Esophagus squamous epithelium (tissue), 4 donors: ENCODE results near the gene ASTN2.

ENCODE experiments used
- POLR2A ChIP-seq, 4 donors: fragments of 450-650 bp; IDR thresholded peaks; one replicate each; pipeline ENCODE4 v1.6.1; 2017; ENCODE audit warnings: antibody characterized with exemption in 4 of 4, mild to moderate bottlenecking in 4 of 4, moderate library complexity in 3 of 4
- TF ChIP-seq, protein P1 (sequence below), 6 experiments: fragments of 450-650 bp in 4 of 6; fragments of 200-600 bp in 2 of 6; sonication (generic) in 2 of 6; IDR thresholded peaks; one replicate each; pipeline ENCODE4 v1.5.1; 2016 to 2019; ENCODE audit warnings: antibody characterized with exemption in 6 of 6, mild to moderate bottlenecking in 4 of 6, moderate library complexity in 4 of 6

- TF ChIP-seq, protein P1, sequence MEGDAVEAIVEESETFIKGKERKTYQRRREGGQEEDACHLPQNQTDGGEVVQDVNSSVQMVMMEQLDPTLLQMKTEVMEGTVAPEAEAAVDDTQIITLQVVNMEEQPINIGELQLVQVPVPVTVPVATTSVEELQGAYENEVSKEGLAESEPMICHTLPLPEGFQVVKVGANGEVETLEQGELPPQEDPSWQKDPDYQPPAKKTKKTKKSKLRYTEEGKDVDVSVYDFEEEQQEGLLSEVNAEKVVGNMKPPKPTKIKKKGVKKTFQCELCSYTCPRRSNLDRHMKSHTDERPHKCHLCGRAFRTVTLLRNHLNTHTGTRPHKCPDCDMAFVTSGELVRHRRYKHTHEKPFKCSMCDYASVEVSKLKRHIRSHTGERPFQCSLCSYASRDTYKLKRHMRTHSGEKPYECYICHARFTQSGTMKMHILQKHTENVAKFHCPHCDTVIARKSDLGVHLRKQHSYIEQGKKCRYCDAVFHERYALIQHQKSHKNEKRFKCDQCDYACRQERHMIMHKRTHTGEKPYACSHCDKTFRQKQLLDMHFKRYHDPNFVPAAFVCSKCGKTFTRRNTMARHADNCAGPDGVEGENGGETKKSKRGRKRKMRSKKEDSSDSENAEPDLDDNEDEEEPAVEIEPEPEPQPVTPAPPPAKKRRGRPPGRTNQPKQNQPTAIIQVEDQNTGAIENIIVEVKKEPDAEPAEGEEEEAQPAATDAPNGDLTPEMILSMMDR (IDR thresholded peaks at IDR 0.05) = no peak
- TF ChIP-seq POLR2A (IDR thresholded peaks at IDR 0.05) = no peak
These were observed 664.3 kb downstream of the ASTN2 start for GRCh38 chr9:116750510-116750909.
